ENCODE data around the gene DTD1.

Gene DTD1

GRCh38 chr20:18585134-18585533 is 2.7 kb upstream of the DTD1 start:
- Histone ChIP-seq H2AFZ (ENCODE audit: low read depth, low read length) (no peak overlapping the region), H3K36me3 (ENCODE audit: insufficient read depth, low read length) (no peaks in the 10 kb centered on the region), H3K4me2 (ENCODE audit: insufficient read depth, low read length) (no peak overlapping the region), H3K4me1 (ENCODE audit: insufficient read depth, low read length) (no peaks in the 10 kb centered on the region), H3K27me3 (ENCODE audit: insufficient read depth, low read length, poor library complexity) (no peaks in the 10 kb centered on the region), H3K9ac (ENCODE audit: low read depth, low read length) (no peak overlapping the region), H3K4me3 (ENCODE audit: low read depth in 1 of 2, low read length in 2 of 2) (no peak overlapping the region), H3K9me3 (ENCODE audit: insufficient read depth, low read length, severe bottlenecking) (peaks cover 2% of the 10 kb centered on the region), H4K20me1 (ENCODE audit: insufficient read depth, low read length) (no peaks in the 10 kb centered on the region), H3K79me2 (ENCODE audit: insufficient read depth, low read length) (no peaks in the 10 kb centered on the region), H3K27ac (ENCODE audit: low read length) (no peak overlapping the region)
- DNase-seq, result no peak
- ATAC-seq (ENCODE audit: insufficient read depth, low read depth), result no peak
- TF ChIP-seq EZH2 (IDR thresholded peaks at IDR 0.05; ENCODE audit: borderline replicate concordance, low read depth, low read length, severe bottlenecking), result no peak

GRCh38 chr20:18588574-18588933 is 700 bp downstream of the DTD1 start:
- Histone ChIP-seq H3K79me2 (ENCODE audit: insufficient read depth, low read length) (no peaks in the 10 kb centered on the region), H4K20me1 (ENCODE audit: insufficient read depth, low read length) (no peaks in the 10 kb centered on the region), H3K4me3 (ENCODE audit: low read depth in 1 of 2, low read length in 2 of 2) (no peak overlapping the region), H3K27ac (ENCODE audit: low read length) (no peak overlapping the region), H3K36me3 (ENCODE audit: insufficient read depth, low read length) (no peaks in the 10 kb centered on the region), H3K4me1 (ENCODE audit: insufficient read depth, low read length) (no peaks in the 10 kb centered on the region), H3K27me3 (ENCODE audit: insufficient read depth, low read length, poor library complexity) (peaks cover 1% of the 10 kb centered on the region), H3K9ac (ENCODE audit: low read depth, low read length) (no peak overlapping the region), H2AFZ (ENCODE audit: low read depth, low read length) (no peak overlapping the region), H3K9me3 (ENCODE audit: insufficient read depth, low read length, severe bottlenecking) (peaks cover 2% of the 10 kb centered on the region), H3K4me2 (ENCODE audit: insufficient read depth, low read length) (no peak overlapping the region)
- TF ChIP-seq, protein P1, sequence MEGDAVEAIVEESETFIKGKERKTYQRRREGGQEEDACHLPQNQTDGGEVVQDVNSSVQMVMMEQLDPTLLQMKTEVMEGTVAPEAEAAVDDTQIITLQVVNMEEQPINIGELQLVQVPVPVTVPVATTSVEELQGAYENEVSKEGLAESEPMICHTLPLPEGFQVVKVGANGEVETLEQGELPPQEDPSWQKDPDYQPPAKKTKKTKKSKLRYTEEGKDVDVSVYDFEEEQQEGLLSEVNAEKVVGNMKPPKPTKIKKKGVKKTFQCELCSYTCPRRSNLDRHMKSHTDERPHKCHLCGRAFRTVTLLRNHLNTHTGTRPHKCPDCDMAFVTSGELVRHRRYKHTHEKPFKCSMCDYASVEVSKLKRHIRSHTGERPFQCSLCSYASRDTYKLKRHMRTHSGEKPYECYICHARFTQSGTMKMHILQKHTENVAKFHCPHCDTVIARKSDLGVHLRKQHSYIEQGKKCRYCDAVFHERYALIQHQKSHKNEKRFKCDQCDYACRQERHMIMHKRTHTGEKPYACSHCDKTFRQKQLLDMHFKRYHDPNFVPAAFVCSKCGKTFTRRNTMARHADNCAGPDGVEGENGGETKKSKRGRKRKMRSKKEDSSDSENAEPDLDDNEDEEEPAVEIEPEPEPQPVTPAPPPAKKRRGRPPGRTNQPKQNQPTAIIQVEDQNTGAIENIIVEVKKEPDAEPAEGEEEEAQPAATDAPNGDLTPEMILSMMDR (IDR thresholded peaks at IDR 0.05; ENCODE audit: borderline replicate concordance, extremely low read depth, low read length, poor library complexity, severe bottlenecking), result no peak
- no peak for TF ChIP-seq EZH2 (IDR thresholded peaks at IDR 0.05; ENCODE audit: borderline replicate concordance, low read depth, low read length, severe bottlenecking)
- no peak for DNase-seq
- no peak for ATAC-seq (ENCODE audit: insufficient read depth, low read depth)

DNA sequence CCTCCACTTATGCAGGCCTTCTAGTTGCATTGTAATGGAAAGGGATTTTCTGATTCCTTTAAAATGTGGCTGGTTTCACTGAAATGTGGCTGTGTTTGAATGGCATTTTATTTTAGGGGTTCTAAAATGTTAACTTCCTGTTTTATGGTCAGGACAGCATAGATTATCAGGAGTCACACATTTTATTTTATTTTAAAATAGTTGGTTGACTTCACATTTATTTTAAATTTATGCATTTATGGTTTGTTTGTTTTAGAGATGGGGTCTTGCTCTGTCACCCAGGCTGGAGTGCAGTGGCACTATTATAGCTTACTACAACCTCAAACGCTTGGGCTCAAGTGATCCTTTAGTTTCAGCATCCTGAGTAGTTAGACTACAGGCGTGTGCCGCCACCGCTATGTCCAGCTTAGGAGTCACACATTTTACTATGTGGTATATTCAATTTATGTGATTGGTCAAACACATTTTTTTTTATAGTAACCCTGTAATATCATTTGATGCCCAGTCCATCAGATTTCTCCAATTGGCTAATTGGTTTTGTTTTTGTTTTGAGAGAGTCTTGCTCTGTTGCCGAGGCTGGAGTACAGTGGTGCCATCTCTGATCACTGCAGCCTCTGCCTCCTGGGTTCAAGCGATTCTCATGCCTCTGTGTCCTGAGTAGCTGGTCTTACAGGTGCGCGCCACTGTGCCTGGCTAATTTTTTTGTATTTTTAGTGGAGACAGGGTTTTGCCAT is 2.3 kb downstream of the DTD1 start:
- Histone ChIP-seq H3K4me3 (ENCODE audit: low read depth in 1 of 2, low read length in 2 of 2) (no peak overlapping the region), H3K27ac (ENCODE audit: low read length) (no peak overlapping the region), H3K36me3 (ENCODE audit: insufficient read depth, low read length) (no peaks in the 10 kb centered on the region), H3K9me3 (ENCODE audit: insufficient read depth, low read length, severe bottlenecking) (peaks cover 2% of the 10 kb centered on the region), H3K4me1 (ENCODE audit: insufficient read depth, low read length) (no peaks in the 10 kb centered on the region), H3K27me3 (ENCODE audit: insufficient read depth, low read length, poor library complexity) (peaks cover 8% of the 10 kb centered on the region), H3K79me2 (ENCODE audit: insufficient read depth, low read length) (no peaks in the 10 kb centered on the region), H2AFZ (ENCODE audit: low read depth, low read length) (no peak overlapping the region), H3K4me2 (ENCODE audit: insufficient read depth, low read length) (no peak overlapping the region), H3K9ac (ENCODE audit: low read depth, low read length) (no peak overlapping the region), H4K20me1 (ENCODE audit: insufficient read depth, low read length) (no peaks in the 10 kb centered on the region)
- TF ChIP-seq, protein P1 (IDR thresholded peaks at IDR 0.05; ENCODE audit: borderline replicate concordance, extremely low read depth, low read length, poor library complexity, severe bottlenecking), result no peak
- no peak for TF ChIP-seq EZH2 (IDR thresholded peaks at IDR 0.05; ENCODE audit: borderline replicate concordance, low read depth, low read length, severe bottlenecking)
- ATAC-seq (ENCODE audit: insufficient read depth, low read depth) (no peak), DNase-seq (no peak)

DNA sequence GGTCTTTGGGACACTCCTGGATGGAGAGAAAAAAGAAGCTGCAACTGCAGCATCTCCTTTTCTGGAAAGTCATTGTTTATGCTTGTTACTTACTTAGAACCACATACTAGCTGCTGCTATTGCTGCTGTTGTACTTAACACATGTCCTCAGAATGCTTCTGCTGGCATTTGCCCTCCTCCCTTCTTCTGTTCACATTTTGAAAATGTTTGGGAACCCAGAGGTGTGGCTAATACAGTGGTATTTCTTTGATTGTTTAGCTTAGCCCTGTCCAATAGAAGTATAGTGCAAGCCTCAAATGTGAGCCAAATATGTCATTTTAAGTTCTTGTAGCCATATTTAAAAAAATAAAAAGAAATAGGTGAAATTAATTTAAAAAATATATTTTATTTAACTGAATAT is 8.4 kb downstream of the DTD1 start:
- H3K4me1 ChIP-seq (ENCODE audit: insufficient read depth, low read length), result no peaks in the 10 kb centered on the region
- no peak overlapping the region for H3K4me3 ChIP-seq (ENCODE audit: low read depth in 1 of 2, low read length in 2 of 2)
- H3K4me2 ChIP-seq (ENCODE audit: insufficient read depth, low read length), result no peak overlapping the region
- no peaks in the 10 kb centered on the region for H3K9me3 ChIP-seq (ENCODE audit: insufficient read depth, low read length, severe bottlenecking)
- H3K9ac ChIP-seq (ENCODE audit: low read depth, low read length), result no peak overlapping the region
- ATAC-seq (ENCODE audit: insufficient read depth, low read depth), result no peak
- no peaks in the 10 kb centered on the region for H3K79me2 ChIP-seq (ENCODE audit: insufficient read depth, low read length)
- H3K36me3 ChIP-seq (ENCODE audit: insufficient read depth, low read length), result no peaks in the 10 kb centered on the region
- no peaks in the 10 kb centered on the region for H4K20me1 ChIP-seq (ENCODE audit: insufficient read depth, low read length)
- DNase-seq, result no peak
- no peak for TF ChIP-seq EZH2 (IDR thresholded peaks at IDR 0.05; ENCODE audit: borderline replicate concordance, low read depth, low read length, severe bottlenecking)
- TF ChIP-seq, protein P1 (IDR thresholded peaks at IDR 0.05; ENCODE audit: borderline replicate concordance, extremely low read depth, low read length, poor library complexity, severe bottlenecking), result no peak
- no peak overlapping the region for H2AFZ ChIP-seq (ENCODE audit: low read depth, low read length)
- H3K27ac ChIP-seq (ENCODE audit: low read length), result no peak overlapping the region
- H3K27me3 ChIP-seq (ENCODE audit: insufficient read depth, low read length, poor library complexity), result peaks cover 12% of the 10 kb centered on the region
